ENCODE data around the gene SPP1. TPM values are rescaled to one million over a fixed set of nuclear protein-coding genes. Genes with fewer than 3 reads are reported as not detected.

SPP1 gene
- polyA plus RNA-seq, 1 of the 3 experiments (the other 2 are of a cell fraction): 0.82 TPM

DNA sequence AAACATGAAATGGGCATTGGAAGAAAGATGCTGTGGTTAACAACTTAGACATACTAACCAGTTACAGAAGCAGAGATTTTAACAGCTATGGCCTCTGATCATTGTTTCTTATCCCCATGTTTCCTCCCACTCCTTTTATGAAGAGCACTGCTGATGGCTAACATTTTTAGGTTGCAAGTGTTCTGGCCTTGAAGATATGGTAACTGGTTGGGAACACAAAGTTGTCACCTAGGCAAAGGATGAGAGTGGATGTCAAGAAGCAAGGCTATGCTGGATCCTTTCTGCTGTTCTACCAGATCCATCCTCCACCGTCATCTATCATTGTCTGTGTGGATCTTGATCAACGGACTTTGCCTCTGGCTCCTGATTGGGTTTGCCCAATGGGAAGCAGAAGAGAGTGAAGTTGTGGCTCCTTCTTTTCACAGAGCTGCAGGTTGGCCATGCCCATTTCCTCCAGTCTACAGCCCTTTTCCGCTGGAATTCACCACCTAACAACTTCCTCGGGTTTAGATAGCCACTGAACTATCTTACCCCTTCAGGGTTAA, 48.9 kb upstream of the SPP1 start:
- DNase-seq: no peak
- H3K4me1 ChIP-seq (ENCODE audit: control insufficient read depth in 1 of 2, insufficient read depth in 2 of 2, low read depth in 1 of 2, low read length in 1 of 2): no peaks in the 10 kb centered on the region
- no peak overlapping the region for H3K4me2 ChIP-seq
- H2AFZ ChIP-seq (ENCODE audit: low read depth): no peak overlapping the region
- H3K9ac ChIP-seq: no peak overlapping the region
- H3K9me3 ChIP-seq: no peaks in the 10 kb centered on the region
- no peaks in the 10 kb centered on the region for H3F3A ChIP-seq (replicated peaks; ENCODE audit: insufficient read depth)
- H3K27me3 ChIP-seq (ENCODE audit: insufficient read depth): no peaks in the 10 kb centered on the region
- no peaks in the 10 kb centered on the region for H4K20me1 ChIP-seq (ENCODE audit: insufficient read depth)
- no peaks in the 10 kb centered on the region for H3K9me2 ChIP-seq
- ChIA-PET CTCF (no interaction called here), POLR2A (no interaction called here)
- H3K27ac ChIP-seq (ENCODE audit: low read depth in 2 of 2, low read length in 1 of 2): no peak overlapping the region
- H3K36me3 ChIP-seq (replicated peaks in 1 of 2; ENCODE audit: control insufficient read depth in 1 of 2, insufficient read depth in 2 of 2, low read length in 1 of 2): no peaks in the 10 kb centered on the region
- H3K79me2 ChIP-seq (ENCODE audit: insufficient read depth): no peaks in the 10 kb centered on the region
- WGBS (ENCODE audit: low lambda C conversion rate): 31% methylated on average over 3 of the region's 4 CpGs
- TF ChIP-seq FOXM1 (IDR thresholded peaks at IDR 0.05; ENCODE audit: low read depth): no peak
- TF ChIP-seq, protein P1, sequence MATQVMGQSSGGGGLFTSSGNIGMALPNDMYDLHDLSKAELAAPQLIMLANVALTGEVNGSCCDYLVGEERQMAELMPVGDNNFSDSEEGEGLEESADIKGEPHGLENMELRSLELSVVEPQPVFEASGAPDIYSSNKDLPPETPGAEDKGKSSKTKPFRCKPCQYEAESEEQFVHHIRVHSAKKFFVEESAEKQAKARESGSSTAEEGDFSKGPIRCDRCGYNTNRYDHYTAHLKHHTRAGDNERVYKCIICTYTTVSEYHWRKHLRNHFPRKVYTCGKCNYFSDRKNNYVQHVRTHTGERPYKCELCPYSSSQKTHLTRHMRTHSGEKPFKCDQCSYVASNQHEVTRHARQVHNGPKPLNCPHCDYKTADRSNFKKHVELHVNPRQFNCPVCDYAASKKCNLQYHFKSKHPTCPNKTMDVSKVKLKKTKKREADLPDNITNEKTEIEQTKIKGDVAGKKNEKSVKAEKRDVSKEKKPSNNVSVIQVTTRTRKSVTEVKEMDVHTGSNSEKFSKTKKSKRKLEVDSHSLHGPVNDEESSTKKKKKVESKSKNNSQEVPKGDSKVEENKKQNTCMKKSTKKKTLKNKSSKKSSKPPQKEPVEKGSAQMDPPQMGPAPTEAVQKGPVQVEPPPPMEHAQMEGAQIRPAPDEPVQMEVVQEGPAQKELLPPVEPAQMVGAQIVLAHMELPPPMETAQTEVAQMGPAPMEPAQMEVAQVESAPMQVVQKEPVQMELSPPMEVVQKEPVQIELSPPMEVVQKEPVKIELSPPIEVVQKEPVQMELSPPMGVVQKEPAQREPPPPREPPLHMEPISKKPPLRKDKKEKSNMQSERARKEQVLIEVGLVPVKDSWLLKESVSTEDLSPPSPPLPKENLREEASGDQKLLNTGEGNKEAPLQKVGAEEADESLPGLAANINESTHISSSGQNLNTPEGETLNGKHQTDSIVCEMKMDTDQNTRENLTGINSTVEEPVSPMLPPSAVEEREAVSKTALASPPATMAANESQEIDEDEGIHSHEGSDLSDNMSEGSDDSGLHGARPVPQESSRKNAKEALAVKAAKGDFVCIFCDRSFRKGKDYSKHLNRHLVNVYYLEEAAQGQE (IDR thresholded peaks at IDR 0.05; ENCODE audit: low read depth, low read length): no peak
- no peak for TF ChIP-seq SMC3 (IDR thresholded peaks at IDR 0.05; ENCODE audit: low read depth, low read length)
- TF ChIP-seq JUND (IDR thresholded peaks at IDR 0.05): no peak
- no peak for TF ChIP-seq TAF1 (IDR thresholded peaks at IDR 0.05; ENCODE audit: borderline replicate concordance, low read depth, low read length)
- no peak for TF ChIP-seq SIN3A (IDR thresholded peaks at IDR 0.05; ENCODE audit: borderline replicate concordance, low read depth, low read length)
- H3K4me3 ChIP-seq (ENCODE audit: low read depth in 2 of 2, low read length in 1 of 2): no peak overlapping the region

DNA sequence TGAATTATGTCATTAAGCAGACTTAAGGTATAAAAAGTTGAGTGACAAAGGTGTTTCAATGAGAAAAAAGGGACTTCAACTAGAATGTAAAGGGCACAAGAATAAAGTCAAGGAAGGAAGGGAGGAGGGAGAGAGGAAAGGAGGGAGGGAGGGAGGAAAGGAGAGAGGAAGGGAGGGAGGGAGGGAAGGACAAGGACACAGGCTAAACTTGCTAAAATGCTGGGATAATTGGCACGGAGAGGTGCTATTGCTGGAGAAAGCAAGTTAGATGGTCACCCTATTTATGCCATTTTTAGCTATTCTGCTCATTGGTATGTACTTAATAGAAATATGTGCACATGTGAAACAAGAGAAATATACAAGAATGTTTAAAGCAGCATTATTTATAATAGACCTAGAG, 44.9 kb upstream of the SPP1 start:
- TF ChIP-seq, protein P2, sequence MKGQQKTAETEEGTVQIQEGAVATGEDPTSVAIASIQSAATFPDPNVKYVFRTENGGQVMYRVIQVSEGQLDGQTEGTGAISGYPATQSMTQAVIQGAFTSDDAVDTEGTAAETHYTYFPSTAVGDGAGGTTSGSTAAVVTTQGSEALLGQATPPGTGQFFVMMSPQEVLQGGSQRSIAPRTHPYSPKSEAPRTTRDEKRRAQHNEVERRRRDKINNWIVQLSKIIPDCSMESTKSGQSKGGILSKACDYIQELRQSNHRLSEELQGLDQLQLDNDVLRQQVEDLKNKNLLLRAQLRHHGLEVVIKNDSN (IDR thresholded peaks at IDR 0.05; ENCODE audit: borderline replicate concordance, low read depth): no peak
- no peak for TF ChIP-seq TAF1 (IDR thresholded peaks at IDR 0.05; ENCODE audit: borderline replicate concordance, low read depth, low read length)
- TF ChIP-seq POLR2AphosphoS5 (IDR thresholded peaks at IDR 0.05; ENCODE audit: low read depth, low read length): no peak
- no peak for TF ChIP-seq NRF1 (IDR thresholded peaks at IDR 0.05; ENCODE audit: low read depth, low read length)
- TF ChIP-seq ELF1 (IDR thresholded peaks at IDR 0.05): no peak
- TF ChIP-seq CHD2 (IDR thresholded peaks at IDR 0.05; ENCODE audit: low read length, partially characterized antibody): no peak
- no peak for TF ChIP-seq TEAD4 (IDR thresholded peaks at IDR 0.05; ENCODE audit: borderline replicate concordance, insufficient read depth)
- no peak for TF ChIP-seq SIN3A (IDR thresholded peaks at IDR 0.05; ENCODE audit: borderline replicate concordance, low read depth, low read length)
- no peak for TF ChIP-seq TCF12 (IDR thresholded peaks at IDR 0.05)
- no peak for TF ChIP-seq IRF3 (IDR thresholded peaks at IDR 0.05; ENCODE audit: low read depth, low read length)
- TF ChIP-seq SMC3 (IDR thresholded peaks at IDR 0.05; ENCODE audit: low read depth, low read length): no peak
- TF ChIP-seq MXI1 (IDR thresholded peaks at IDR 0.05; ENCODE audit: low read depth, low read length): no peak
- TF ChIP-seq, protein P3, sequence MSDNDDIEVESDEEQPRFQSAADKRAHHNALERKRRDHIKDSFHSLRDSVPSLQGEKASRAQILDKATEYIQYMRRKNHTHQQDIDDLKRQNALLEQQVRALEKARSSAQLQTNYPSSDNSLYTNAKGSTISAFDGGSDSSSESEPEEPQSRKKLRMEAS (IDR thresholded peaks at IDR 0.05; ENCODE audit: low read depth): no peak
- TF ChIP-seq EP300 (IDR thresholded peaks at IDR 0.05; ENCODE audit: borderline replicate concordance in 1 of 2, low read depth in 1 of 2, low read length in 1 of 2): no peak
- TF ChIP-seq, protein P4, sequence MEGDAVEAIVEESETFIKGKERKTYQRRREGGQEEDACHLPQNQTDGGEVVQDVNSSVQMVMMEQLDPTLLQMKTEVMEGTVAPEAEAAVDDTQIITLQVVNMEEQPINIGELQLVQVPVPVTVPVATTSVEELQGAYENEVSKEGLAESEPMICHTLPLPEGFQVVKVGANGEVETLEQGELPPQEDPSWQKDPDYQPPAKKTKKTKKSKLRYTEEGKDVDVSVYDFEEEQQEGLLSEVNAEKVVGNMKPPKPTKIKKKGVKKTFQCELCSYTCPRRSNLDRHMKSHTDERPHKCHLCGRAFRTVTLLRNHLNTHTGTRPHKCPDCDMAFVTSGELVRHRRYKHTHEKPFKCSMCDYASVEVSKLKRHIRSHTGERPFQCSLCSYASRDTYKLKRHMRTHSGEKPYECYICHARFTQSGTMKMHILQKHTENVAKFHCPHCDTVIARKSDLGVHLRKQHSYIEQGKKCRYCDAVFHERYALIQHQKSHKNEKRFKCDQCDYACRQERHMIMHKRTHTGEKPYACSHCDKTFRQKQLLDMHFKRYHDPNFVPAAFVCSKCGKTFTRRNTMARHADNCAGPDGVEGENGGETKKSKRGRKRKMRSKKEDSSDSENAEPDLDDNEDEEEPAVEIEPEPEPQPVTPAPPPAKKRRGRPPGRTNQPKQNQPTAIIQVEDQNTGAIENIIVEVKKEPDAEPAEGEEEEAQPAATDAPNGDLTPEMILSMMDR (IDR thresholded peaks at IDR 0.05): no peak
- no peak overlapping the region for H2AFZ ChIP-seq (ENCODE audit: low read depth)
- H3K36me3 ChIP-seq (replicated peaks in 1 of 2; ENCODE audit: control insufficient read depth in 1 of 2, insufficient read depth in 2 of 2, low read length in 1 of 2): no peaks in the 10 kb centered on the region
- H3F3A ChIP-seq (replicated peaks; ENCODE audit: insufficient read depth): no peaks in the 10 kb centered on the region
- H3K9me3 ChIP-seq: no peaks in the 10 kb centered on the region
- H3K27ac ChIP-seq (ENCODE audit: low read depth in 2 of 2, low read length in 1 of 2): no peak overlapping the region
- no peaks in the 10 kb centered on the region for H3K4me1 ChIP-seq (ENCODE audit: control insufficient read depth in 1 of 2, insufficient read depth in 2 of 2, low read depth in 1 of 2, low read length in 1 of 2)
- H4K20me1 ChIP-seq (ENCODE audit: insufficient read depth): no peaks in the 10 kb centered on the region
- H3K27me3 ChIP-seq (ENCODE audit: insufficient read depth): no peaks in the 10 kb centered on the region
- H3K9ac ChIP-seq: no peak overlapping the region
- 7% methylated on average over 1 of the region's 1 CpG for WGBS (ENCODE audit: low lambda C conversion rate)
- H3K4me3 ChIP-seq (ENCODE audit: low read depth in 2 of 2, low read length in 1 of 2): no peak overlapping the region
- H3K4me2 ChIP-seq: no peak overlapping the region
- no peak for DNase-seq
- H3K79me2 ChIP-seq (ENCODE audit: insufficient read depth): no peaks in the 10 kb centered on the region
- ChIA-PET CTCF (no interaction called here), POLR2A (no interaction called here)
- H3K9me2 ChIP-seq: no peaks in the 10 kb centered on the region

Data from SK-N-SH (cell line).